Measurements from ENCODE around the gene CFAP107. TPM values are rescaled to one million over a fixed set of nuclear protein-coding genes. Genes with fewer than 3 reads are reported as not detected.
"Not testable (repeated sequence)": the region's sequence is repeated elsewhere in the genome, so short reads cannot be mapped to it uniquely, and the experiment has no call there.

CFAP107 gene
- polyA plus RNA-seq, 3 donors: 0.64 to 1.1 (median 0.99) TPM

- DNase-seq (ENCODE audit: extremely low read depth in 1 of 11, low read depth in 9 of 11, low spot score in 4 of 11): no peak
Measured at GRCh38 chr1:12773438-12773837, 27.4 kb downstream of the CFAP107 start, which contains the start of gene PRAMEF12. TSS of gene PRAMEF12 (plus strand) at chr1:12773738. CDS start at chr1:12774868, 1,130 bp downstream.

GRCh38 chr1:12774801-12775345 lies 28.9 kb downstream of the CFAP107 start:
- DNase-seq (ENCODE audit: extremely low read depth in 1 of 11, low read depth in 9 of 11, low spot score in 4 of 11): no peak

DNA sequence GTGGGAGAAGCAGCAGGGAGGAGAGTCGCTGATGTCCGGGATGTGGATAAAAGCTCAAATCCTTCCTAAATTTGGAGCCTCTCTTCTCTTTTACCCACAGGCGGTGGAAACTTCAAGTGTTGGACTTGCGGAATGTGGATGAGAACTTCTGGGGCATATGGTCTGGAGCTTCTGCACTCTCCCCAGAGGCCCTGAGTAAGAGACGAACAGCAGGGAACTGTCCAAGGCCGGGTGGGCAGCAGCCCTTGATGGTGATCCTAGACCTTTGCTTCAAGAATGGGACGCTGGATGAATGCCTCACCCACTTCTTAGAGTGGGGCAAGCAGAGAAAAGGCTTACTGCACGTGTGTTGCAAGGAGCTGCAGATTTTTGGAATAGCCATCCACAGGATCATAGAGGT lies 29.4 kb downstream of the CFAP107 start:
- DNase-seq (ENCODE audit: extremely low read depth in 1 of 11, low read depth in 9 of 11, low spot score in 4 of 11): no peak

GRCh38 chr1:12776801-12777557 lies 31.0 kb downstream of the CFAP107 start:
- DNase-seq (ENCODE audit: extremely low read depth in 1 of 11, low read depth in 9 of 11, low spot score in 4 of 11): no peak

GRCh38 chr1:12778061-12778460 lies 32.1 kb downstream of the CFAP107 start:
- DNase-seq (ENCODE audit: extremely low read depth in 1 of 11, low read depth in 9 of 11, low spot score in 4 of 11): no peak

- DNase-seq (ENCODE audit: extremely low read depth in 1 of 11, low read depth in 9 of 11, low spot score in 4 of 11): no peak
Measured at GRCh38 chr1:12778907-12779306, 32.9 kb downstream of the CFAP107 start.

GRCh38 chr1:12781488-12781887 lies 35.5 kb downstream of the CFAP107 start:
- not testable (repeated sequence) for DNase-seq (ENCODE audit: extremely low read depth in 1 of 11, low read depth in 9 of 11, low spot score in 4 of 11)

GRCh38 chr1:12783783-12784182 lies 37.8 kb downstream of the CFAP107 start:
- not testable (repeated sequence) for DNase-seq (ENCODE audit: extremely low read depth in 1 of 11, low read depth in 9 of 11, low spot score in 4 of 11)

- DNase-seq (ENCODE audit: extremely low read depth in 1 of 11, low read depth in 9 of 11, low spot score in 4 of 11): not testable (repeated sequence)
Measured at GRCh38 chr1:12784729-12785128, 38.7 kb downstream of the CFAP107 start.

DNA sequence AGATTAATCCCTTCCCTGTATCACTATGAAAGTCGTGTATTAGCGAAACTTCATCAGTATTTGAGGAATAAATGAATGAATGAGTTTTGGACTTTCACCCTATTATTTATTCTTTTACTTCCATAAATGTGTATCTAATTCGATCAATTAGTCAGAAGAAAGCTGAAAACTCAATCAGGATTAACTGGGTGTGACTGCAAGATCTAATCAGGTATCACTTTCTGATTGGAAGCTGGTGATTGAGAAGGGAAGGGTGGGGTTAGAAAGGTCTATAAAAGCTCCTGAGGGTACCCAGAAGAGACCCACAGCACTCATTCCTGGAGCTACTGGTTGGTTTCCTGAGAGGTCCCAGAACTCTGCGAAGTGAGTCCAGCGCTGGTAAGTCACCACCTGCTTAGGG lies 45.1 kb downstream of the CFAP107 start, which contains the start of gene PRAMEF1:
Gene PRAMEF1 (plus strand): TSS at position 301 of the 400 bp plus-strand sequence. CDS start 1,831 bp downstream, outside the sequence.
- DNase-seq (ENCODE audit: extremely low read depth in 1 of 11, low read depth in 9 of 11, low spot score in 4 of 11): not testable (repeated sequence)

GRCh38 chr1:12798911-12799310 lies 52.9 kb downstream of the CFAP107 start:
- no peak for DNase-seq (ENCODE audit: extremely low read depth in 1 of 11, low read depth in 9 of 11, low spot score in 4 of 11)

- no peak for DNase-seq (ENCODE audit: extremely low read depth in 1 of 11, low read depth in 9 of 11, low spot score in 4 of 11)
Measured at GRCh38 chr1:12799730-12800129, 53.7 kb downstream of the CFAP107 start.

DNA sequence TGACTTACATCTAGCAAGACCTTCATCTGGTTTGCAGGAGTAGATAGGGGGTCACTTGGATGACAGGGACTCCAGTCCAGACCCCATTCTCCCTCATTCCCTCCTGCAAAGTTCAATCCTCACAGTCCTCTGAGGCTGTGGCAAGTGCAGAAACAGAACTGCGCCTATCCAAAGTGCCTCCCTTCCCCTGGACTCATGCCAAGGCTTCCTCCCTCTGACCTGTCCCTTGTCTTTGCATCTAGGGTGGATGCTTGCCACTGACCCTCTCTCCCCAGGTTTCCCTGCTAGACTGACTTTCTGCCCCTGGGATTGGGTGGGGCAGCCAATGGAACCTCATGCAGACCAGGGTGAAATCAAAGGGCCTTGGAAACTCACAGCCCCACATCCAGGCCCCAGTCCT lies 63.9 kb downstream of the CFAP107 start:
- no peak for DNase-seq (ENCODE audit: extremely low read depth in 1 of 11, low read depth in 9 of 11, low spot score in 4 of 11)

- no peak for DNase-seq (ENCODE audit: extremely low read depth in 1 of 11, low read depth in 9 of 11, low spot score in 4 of 11)
Measured at GRCh38 chr1:12810691-12811408, 64.8 kb downstream of the CFAP107 start.

GRCh38 chr1:12811409-12811784 lies 65.4 kb downstream of the CFAP107 start:
- no peak for DNase-seq (ENCODE audit: extremely low read depth in 1 of 11, low read depth in 9 of 11, low spot score in 4 of 11)

Other genes starting within 250 kb of the CFAP107 start
- gene DHRS3, start 128.0 kb upstream of the CFAP107 start, polyA plus RNA-seq (ENCODE audit: insufficient read length in 3 of 3): 10 to 100 TPM; 83.1 to 93.6 (median 83.7) TPM
- gene AADACL4, start 102.1 kb upstream of the CFAP107 start, polyA plus RNA-seq (ENCODE audit: insufficient read length in 3 of 3): 1 to 10 TPM; 1.1 to 2.0 (median 2.0) TPM
- not detected for gene AADACL3, start 30.1 kb upstream of the CFAP107 start, polyA plus RNA-seq (ENCODE audit: insufficient read length in 3 of 3)
- gene PRAMEF12, start 27.5 kb downstream of the CFAP107 start, polyA plus RNA-seq (ENCODE audit: insufficient read length in 3 of 3): not detected
- gene PRAMEF1, start 45.2 kb downstream of the CFAP107 start, polyA plus RNA-seq (ENCODE audit: insufficient read length in 3 of 3): not detected
- gene PRAMEF11, start 85.2 kb downstream of the CFAP107 start, polyA plus RNA-seq (ENCODE audit: insufficient read length in 3 of 3): not detected
- gene HNRNPCL1, start 102.5 kb downstream of the CFAP107 start, polyA plus RNA-seq (ENCODE audit: insufficient read length in 3 of 3): under 1 TPM; 0.33 to 0.39 (median 0.34) TPM
- gene PRAMEF2, start 110.9 kb downstream of the CFAP107 start, polyA plus RNA-seq (ENCODE audit: insufficient read length in 3 of 3): not detected
- not detected for gene PRAMEF4, start 140.0 kb downstream of the CFAP107 start, polyA plus RNA-seq (ENCODE audit: insufficient read length in 3 of 3)
- gene PRAMEF10, start 152.1 kb downstream of the CFAP107 start, polyA plus RNA-seq (ENCODE audit: insufficient read length in 3 of 3): not detected
- not detected for gene PRAMEF7, start 170.4 kb downstream of the CFAP107 start, polyA plus RNA-seq (ENCODE audit: insufficient read length in 3 of 3)
- gene PRAMEF6, start 201.4 kb downstream of the CFAP107 start, polyA plus RNA-seq (ENCODE audit: insufficient read length in 3 of 3): not detected